Measurements from ENCODE around the gene NDOR1. TPM values are rescaled to one million over a fixed set of nuclear protein-coding genes. Genes with fewer than 3 reads are reported as not detected.

Gene NDOR1
- total RNA-seq, 1 experiment from 2014 or later: 31.8 TPM

GRCh38 chr9:137181680-137182079 is 23.8 kb upstream of the NDOR1 start:
- no peak for TF ChIP-seq CTCF (IDR thresholded peaks at IDR 0.05; ENCODE audit: insufficient read depth in 1 of 2, low read depth in 1 of 2, low read length in 1 of 2, severe bottlenecking in 1 of 2, unreplicated experiment in 1 of 2)
- H3K4me1 ChIP-seq: no peaks in the 10 kb centered on the region
- peaks cover 2% of the 10 kb centered on the region for H3K36me3 ChIP-seq (ENCODE audit: control insufficient read depth, insufficient read depth, low read length)
- CTCF ChIA-PET: no interaction called here
- H3K9me3 Mint-ChIP-seq (ENCODE audit: unreplicated experiment): no peaks in the 10 kb centered on the region
- peaks cover 34% of the 10 kb centered on the region for H3K36me3 Mint-ChIP-seq (ENCODE audit: insufficient read depth, unreplicated experiment)
- H3K27me3 Mint-ChIP-seq (ENCODE audit: insufficient read depth, unreplicated experiment): no peaks in the 10 kb centered on the region
- no peak overlapping the region for H3K4me3 ChIP-seq (ENCODE audit: low read depth, low read length)
- H3K27me3 ChIP-seq (replicated peaks; ENCODE audit: control insufficient read depth, insufficient read depth, low read length): no peaks in the 10 kb centered on the region
- no peaks in the 10 kb centered on the region for H3K9me3 ChIP-seq
- H3K27ac Mint-ChIP-seq (ENCODE audit: unreplicated experiment): no peak overlapping the region
- intact Hi-C loops (cut with micrococcal nuclease; ENCODE audit: unreplicated experiment): no loop called here
- H3K4me3 Mint-ChIP-seq (ENCODE audit: unreplicated experiment): no peak overlapping the region
- no TSS peak for BruUV-seq (replicated peaks)
- DNase-seq: no peak
- H3K4me1 Mint-ChIP-seq (ENCODE audit: low read depth, unreplicated experiment): peaks cover 2% of the 10 kb centered on the region
- POLR2A ChIA-PET: no interaction called here

- Histone ChIP-seq H3K9me3 (no peaks in the 10 kb centered on the region), H3K4me1 (peaks cover 7% of the 10 kb centered on the region; the same call in 1 of the 2 replicates), H3K4me3 (ENCODE audit: low read depth, low read length) (no peak overlapping the region), H3K36me3 (ENCODE audit: control insufficient read depth, insufficient read depth, low read length) (peaks cover 2% of the 10 kb centered on the region), H3K27me3 (replicated peaks; ENCODE audit: control insufficient read depth, insufficient read depth, low read length) (no peaks in the 10 kb centered on the region)
- Mint-ChIP-seq H3K4me1 (ENCODE audit: low read depth, unreplicated experiment) (peaks cover 13% of the 10 kb centered on the region), H3K36me3 (ENCODE audit: insufficient read depth, unreplicated experiment) (peaks cover 37% of the 10 kb centered on the region), H3K4me3 (ENCODE audit: unreplicated experiment) (no peak overlapping the region), H3K9me3 (ENCODE audit: unreplicated experiment) (no peaks in the 10 kb centered on the region), H3K27me3 (ENCODE audit: insufficient read depth, unreplicated experiment) (no peaks in the 10 kb centered on the region), H3K27ac (ENCODE audit: unreplicated experiment) (no peak overlapping the region)
- no peak for DNase-seq
- intact Hi-C loops (cut with micrococcal nuclease; ENCODE audit: unreplicated experiment): no loop called here
- POLR2A ChIA-PET: no interaction called here
- no peak for TF ChIP-seq CTCF (IDR thresholded peaks at IDR 0.05; ENCODE audit: insufficient read depth in 1 of 2, low read depth in 1 of 2, low read length in 1 of 2, severe bottlenecking in 1 of 2, unreplicated experiment in 1 of 2)
- CTCF ChIA-PET: interaction anchor here (0.8 kb wide), 1 partner anchor 42 kb away, joined by 3 read pairs; no protein-coding TSS in a partner anchor
- BruUV-seq (replicated peaks): no TSS peak
These were observed 22.7 kb upstream of the NDOR1 start for GRCh38 chr9:137182836-137183235.

GRCh38 chr9:137183980-137184595 is 21.4 kb upstream of the NDOR1 start:
- CTCF ChIA-PET: no interaction called here
- Mint-ChIP-seq H3K27ac (ENCODE audit: unreplicated experiment) (no peak overlapping the region), H3K27me3 (ENCODE audit: insufficient read depth, unreplicated experiment) (no peaks in the 10 kb centered on the region), H3K4me1 (ENCODE audit: low read depth, unreplicated experiment) (peaks cover 13% of the 10 kb centered on the region), H3K36me3 (ENCODE audit: insufficient read depth, unreplicated experiment) (peaks cover 45% of the 10 kb centered on the region), H3K9me3 (ENCODE audit: unreplicated experiment) (no peaks in the 10 kb centered on the region), H3K4me3 (ENCODE audit: unreplicated experiment) (no peak overlapping the region)
- POLR2A ChIA-PET: no interaction called here
- BruUV-seq (replicated peaks): no TSS peak
- Histone ChIP-seq H3K4me1 (peaks cover 7% of the 10 kb centered on the region; the same call in 1 of the 2 replicates), H3K9me3 (no peaks in the 10 kb centered on the region), H3K4me3 (ENCODE audit: low read depth, low read length) (no peak overlapping the region), H3K27me3 (replicated peaks; ENCODE audit: control insufficient read depth, insufficient read depth, low read length) (no peaks in the 10 kb centered on the region), H3K36me3 (ENCODE audit: control insufficient read depth, insufficient read depth, low read length) (peaks cover 2% of the 10 kb centered on the region)
- TF ChIP-seq CTCF (IDR thresholded peaks at IDR 0.05; ENCODE audit: insufficient read depth in 1 of 2, low read depth in 1 of 2, low read length in 1 of 2, severe bottlenecking in 1 of 2, unreplicated experiment in 1 of 2): no peak
- no peak for DNase-seq
- intact Hi-C loops (cut with micrococcal nuclease; ENCODE audit: unreplicated experiment): no loop called here

All from Caco-2 (cell line).